Measurements from ENCODE around the gene FZD2.

- TF ChIP-seq USF2 (CRISPR knock-in tag; IDR thresholded peaks at IDR 0.05) (no peak), BRF1 (IDR thresholded peaks at IDR 0.05; ENCODE audit: borderline replicate concordance, extremely low read depth, insufficient read length) (no peak), HDAC8 (tag; IDR thresholded peaks at IDR 0.05) (no peak)
These were observed 17.6 kb upstream of the FZD2 start for GRCh38 chr17:44539673-44540072.

Data from K562 (cell line).